ENCODE results near the gene TMED5.
"Not testable (repeated sequence)": the region's sequence is repeated elsewhere in the genome, so short reads cannot be mapped to it uniquely, and the experiment has no call there.

The TMED5 gene

GRCh38 chr1:93165895-93166294 is 14.3 kb downstream of the TMED5 start:
- not testable (repeated sequence) for H3K4me1 ChIP-seq (ENCODE audit: control insufficient read depth, insufficient read depth, low read length); H3K27me3 ChIP-seq (ENCODE audit: control insufficient read depth, insufficient read depth, low read length); H3K36me3 ChIP-seq (ENCODE audit: control insufficient read depth, insufficient read depth, low read length); H3K9me3 ChIP-seq (ENCODE audit: control insufficient read depth, low read length); H3K4me3 ChIP-seq (ENCODE audit: low read length); H3K9ac ChIP-seq (ENCODE audit: low read length)

DNA sequence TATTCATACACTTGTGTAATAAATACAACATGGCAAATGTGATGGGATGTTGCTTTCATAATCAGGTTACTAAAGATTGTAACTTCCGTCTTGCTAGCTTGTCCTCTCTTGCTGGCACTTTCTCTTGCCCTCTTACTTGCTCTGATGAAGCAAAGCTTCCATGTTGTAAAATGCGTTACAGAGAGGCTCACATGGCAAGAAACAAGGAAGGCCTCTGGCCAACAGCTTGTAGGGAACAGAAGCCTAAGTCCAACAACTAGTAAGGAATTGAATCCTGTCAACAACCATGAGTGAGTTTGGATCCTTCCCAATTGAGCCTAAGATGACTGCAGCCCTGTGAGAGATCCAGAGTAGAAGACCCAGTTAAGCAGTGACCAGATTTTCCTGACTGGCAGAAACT is 15.4 kb downstream of the TMED5 start:
- Histone ChIP-seq H3K4me1 (ENCODE audit: control insufficient read depth, insufficient read depth, low read length) (no peaks in the 10 kb centered on the region), H3K27me3 (ENCODE audit: control insufficient read depth, insufficient read depth, low read length) (no peaks in the 10 kb centered on the region), H3K9ac (ENCODE audit: low read length) (no peak overlapping the region), H3K9me3 (ENCODE audit: control insufficient read depth, low read length) (no peaks in the 10 kb centered on the region), H3K4me3 (ENCODE audit: low read length) (no peak overlapping the region), H3K36me3 (ENCODE audit: control insufficient read depth, insufficient read depth, low read length) (no peaks in the 10 kb centered on the region)

DNA sequence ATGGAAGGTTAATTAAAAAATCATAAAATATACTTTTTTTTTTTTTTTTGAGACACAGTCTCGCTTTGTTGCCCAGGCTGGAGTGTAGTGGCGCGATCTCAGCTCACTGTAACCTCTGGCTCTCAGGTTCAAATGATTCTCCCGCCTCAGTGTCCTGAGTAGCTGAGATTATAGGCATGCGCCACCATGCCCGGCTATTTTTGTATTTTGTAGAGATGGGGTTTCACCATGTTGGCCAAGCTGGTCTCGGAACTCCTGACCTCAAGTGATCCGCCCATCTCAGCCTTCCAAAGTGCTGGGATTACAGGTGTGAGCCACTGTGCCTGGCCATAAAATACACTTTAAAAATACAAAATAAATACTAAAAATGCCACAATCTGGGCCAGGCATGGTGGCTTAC is 16.9 kb downstream of the TMED5 start:
- not testable (repeated sequence) for H3K4me3 ChIP-seq (ENCODE audit: low read length); H3K4me1 ChIP-seq (ENCODE audit: control insufficient read depth, insufficient read depth, low read length); H3K27me3 ChIP-seq (ENCODE audit: control insufficient read depth, insufficient read depth, low read length); H3K9me3 ChIP-seq (ENCODE audit: control insufficient read depth, low read length); H3K36me3 ChIP-seq (ENCODE audit: control insufficient read depth, insufficient read depth, low read length); H3K9ac ChIP-seq (ENCODE audit: low read length)

DNA sequence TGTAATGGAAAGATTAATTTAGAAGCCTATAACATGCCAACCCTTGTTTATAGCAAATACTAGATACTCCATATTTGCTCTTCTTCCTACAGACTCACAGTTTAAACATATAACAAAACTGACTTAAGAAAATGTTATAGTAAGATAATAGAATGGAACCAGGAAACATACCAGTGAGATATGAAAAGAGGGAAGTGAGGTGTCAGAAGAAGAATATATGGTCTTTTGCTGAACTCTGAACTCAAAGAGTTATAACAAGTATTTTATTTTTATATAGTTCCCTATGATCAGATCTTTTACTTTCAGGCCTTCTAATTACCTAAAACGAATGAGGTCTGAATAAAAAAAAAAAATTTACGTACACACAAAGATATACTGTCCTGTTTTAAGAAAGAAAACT is 20.9 kb downstream of the TMED5 start:
- Histone ChIP-seq H3K27me3 (ENCODE audit: control insufficient read depth, insufficient read depth, low read length) (no peaks in the 10 kb centered on the region), H3K4me3 (ENCODE audit: low read length) (no peak overlapping the region), H3K9ac (ENCODE audit: low read length) (no peak overlapping the region), H3K4me1 (ENCODE audit: control insufficient read depth, insufficient read depth, low read length) (no peaks in the 10 kb centered on the region), H3K9me3 (ENCODE audit: control insufficient read depth, low read length) (no peaks in the 10 kb centered on the region), H3K36me3 (ENCODE audit: control insufficient read depth, insufficient read depth, low read length) (peaks cover 3% of the 10 kb centered on the region)

GRCh38 chr1:93155335-93155734 is 24.9 kb downstream of the TMED5 start:
- no peak overlapping the region for H3K4me3 ChIP-seq (ENCODE audit: low read length)
- H3K4me1 ChIP-seq (ENCODE audit: control insufficient read depth, insufficient read depth, low read length) = no peaks in the 10 kb centered on the region
- H3K9me3 ChIP-seq (ENCODE audit: control insufficient read depth, low read length) = no peaks in the 10 kb centered on the region
- no peaks in the 10 kb centered on the region for H3K27me3 ChIP-seq (ENCODE audit: control insufficient read depth, insufficient read depth, low read length)
- peaks cover 3% of the 10 kb centered on the region for H3K36me3 ChIP-seq (ENCODE audit: control insufficient read depth, insufficient read depth, low read length)
- no peak overlapping the region for H3K9ac ChIP-seq (ENCODE audit: low read length)

DNA sequence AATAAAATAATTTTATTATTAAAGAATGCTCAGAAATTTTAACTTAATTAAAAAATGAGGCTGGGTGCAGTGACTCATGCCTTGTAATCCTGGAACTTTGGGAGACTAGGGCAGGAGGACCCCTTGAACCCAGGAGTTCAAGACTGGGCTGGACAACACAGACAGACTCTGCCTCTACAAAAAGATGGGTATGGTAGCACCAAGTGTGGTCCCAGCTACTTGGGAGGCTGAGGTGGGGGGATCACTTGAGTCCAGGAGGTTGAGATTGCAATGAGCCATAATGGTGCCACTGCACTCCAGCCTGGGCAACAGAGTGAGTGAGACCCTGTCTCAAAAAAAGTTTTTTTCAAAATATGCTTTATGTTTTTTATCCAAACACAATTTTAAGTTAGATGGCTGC is 25.3 kb downstream of the TMED5 start:
- Histone ChIP-seq H3K4me3 (ENCODE audit: low read length) (no peak overlapping the region), H3K27me3 (ENCODE audit: control insufficient read depth, insufficient read depth, low read length) (no peaks in the 10 kb centered on the region), H3K36me3 (ENCODE audit: control insufficient read depth, insufficient read depth, low read length) (peaks cover 3% of the 10 kb centered on the region)

DNA sequence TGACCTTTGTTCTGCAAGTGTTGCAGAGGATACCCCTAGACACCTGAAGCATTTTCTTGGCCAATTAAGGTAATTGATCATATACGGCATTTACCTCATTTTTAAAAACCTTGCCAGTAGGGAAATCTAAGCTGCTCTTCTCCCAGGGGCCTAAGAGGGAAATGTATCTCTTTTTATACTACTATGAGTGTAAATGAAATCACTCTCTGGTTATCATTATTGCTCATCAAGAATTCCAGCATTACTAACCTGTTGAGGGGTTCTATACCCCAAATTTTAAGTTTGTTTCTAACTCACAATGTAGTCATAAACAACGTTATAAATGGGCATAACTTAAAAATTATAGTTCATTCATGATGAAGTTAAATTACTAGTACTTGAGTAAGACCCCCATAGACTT is 27.4 kb downstream of the TMED5 start:
- no peak overlapping the region for H3K9ac ChIP-seq (ENCODE audit: low read length)
- H3K4me1 ChIP-seq (ENCODE audit: control insufficient read depth, insufficient read depth, low read length) = no peaks in the 10 kb centered on the region
- no peaks in the 10 kb centered on the region for H3K27me3 ChIP-seq (ENCODE audit: control insufficient read depth, insufficient read depth, low read length)
- H3K36me3 ChIP-seq (ENCODE audit: control insufficient read depth, insufficient read depth, low read length) = peaks cover 3% of the 10 kb centered on the region
- no peaks in the 10 kb centered on the region for H3K9me3 ChIP-seq (ENCODE audit: control insufficient read depth, low read length)
- H3K4me3 ChIP-seq (ENCODE audit: low read length) = no peak overlapping the region

More for the DNA sequence above, 25.3 kb downstream of the TMED5 start:
- Histone ChIP-seq H3K9me3 (ENCODE audit: control insufficient read depth, low read length) (no peaks in the 10 kb centered on the region), H3K9ac (ENCODE audit: low read length) (no peak overlapping the region), H3K4me1 (ENCODE audit: control insufficient read depth, insufficient read depth, low read length) (no peaks in the 10 kb centered on the region)

DNA sequence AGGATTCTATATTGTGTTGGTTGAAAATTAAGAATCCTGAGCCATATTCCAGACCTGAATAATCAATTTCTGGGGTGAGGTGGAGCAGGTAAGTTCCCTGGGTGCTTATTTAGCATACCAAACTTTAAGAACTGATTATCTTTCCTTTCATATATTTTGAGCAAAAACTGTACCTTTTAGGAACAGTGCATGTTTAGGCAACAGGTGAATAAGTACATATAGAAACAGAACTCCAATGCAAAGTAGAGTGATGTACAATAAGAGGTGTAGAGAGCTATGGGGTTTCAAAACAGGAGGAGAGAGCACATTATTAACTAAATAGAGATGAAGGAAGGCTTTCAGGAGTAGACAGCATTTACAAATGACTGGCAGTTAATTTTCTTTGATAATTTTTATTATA is 28.7 kb downstream of the TMED5 start:
- no peak overlapping the region for H3K9ac ChIP-seq (ENCODE audit: low read length)
- no peaks in the 10 kb centered on the region for H3K27me3 ChIP-seq (ENCODE audit: control insufficient read depth, insufficient read depth, low read length)
- H3K36me3 ChIP-seq (ENCODE audit: control insufficient read depth, insufficient read depth, low read length) = peaks cover 3% of the 10 kb centered on the region
- H3K4me3 ChIP-seq (ENCODE audit: low read length) = no peak overlapping the region
- H3K4me1 ChIP-seq (ENCODE audit: control insufficient read depth, insufficient read depth, low read length) = no peaks in the 10 kb centered on the region
- H3K9me3 ChIP-seq (ENCODE audit: control insufficient read depth, low read length) = no peaks in the 10 kb centered on the region

- H3K27me3 ChIP-seq (ENCODE audit: control insufficient read depth, insufficient read depth, low read length) = no peaks in the 10 kb centered on the region
- no peaks in the 10 kb centered on the region for H3K9me3 ChIP-seq (ENCODE audit: control insufficient read depth, low read length)
- peaks cover 3% of the 10 kb centered on the region for H3K36me3 ChIP-seq (ENCODE audit: control insufficient read depth, insufficient read depth, low read length)
- no peak overlapping the region for H3K9ac ChIP-seq (ENCODE audit: low read length)
- no peaks in the 10 kb centered on the region for H3K4me1 ChIP-seq (ENCODE audit: control insufficient read depth, insufficient read depth, low read length)
- H3K4me3 ChIP-seq (ENCODE audit: low read length) = no peak overlapping the region
These were observed 29.5 kb downstream of the TMED5 start for GRCh38 chr1:93150729-93151128.

GRCh38 chr1:93148001-93148400 is 32.2 kb downstream of the TMED5 start:
- H3K4me3 ChIP-seq (ENCODE audit: low read length) = no peak overlapping the region
- no peaks in the 10 kb centered on the region for H3K27me3 ChIP-seq (ENCODE audit: control insufficient read depth, insufficient read depth, low read length)
- H3K36me3 ChIP-seq (ENCODE audit: control insufficient read depth, insufficient read depth, low read length) = no peaks in the 10 kb centered on the region
- no peaks in the 10 kb centered on the region for H3K9me3 ChIP-seq (ENCODE audit: control insufficient read depth, low read length)
- H3K9ac ChIP-seq (ENCODE audit: low read length) = no peak overlapping the region
- no peaks in the 10 kb centered on the region for H3K4me1 ChIP-seq (ENCODE audit: control insufficient read depth, insufficient read depth, low read length)

GRCh38 chr1:93143769-93144168 is 36.4 kb downstream of the TMED5 start:
- no peak overlapping the region for H3K4me3 ChIP-seq (ENCODE audit: low read length)

GRCh38 chr1:93143136-93143535 is 37.1 kb downstream of the TMED5 start:
- H3K9ac ChIP-seq (ENCODE audit: low read length) = no peak overlapping the region
- no peaks in the 10 kb centered on the region for H3K36me3 ChIP-seq (ENCODE audit: control insufficient read depth, insufficient read depth, low read length)
- H3K27me3 ChIP-seq (ENCODE audit: control insufficient read depth, insufficient read depth, low read length) = no peaks in the 10 kb centered on the region
- H3K4me3 ChIP-seq (ENCODE audit: low read length) = no peak overlapping the region
- no peaks in the 10 kb centered on the region for H3K9me3 ChIP-seq (ENCODE audit: control insufficient read depth, low read length)
- H3K4me1 ChIP-seq (ENCODE audit: control insufficient read depth, insufficient read depth, low read length) = no peaks in the 10 kb centered on the region

More at GRCh38 chr1:93143769-93144168, 36.4 kb downstream of the TMED5 start:
- Histone ChIP-seq H3K9me3 (ENCODE audit: control insufficient read depth, low read length) (no peaks in the 10 kb centered on the region), H3K9ac (ENCODE audit: low read length) (no peak overlapping the region), H3K27me3 (ENCODE audit: control insufficient read depth, insufficient read depth, low read length) (no peaks in the 10 kb centered on the region), H3K36me3 (ENCODE audit: control insufficient read depth, insufficient read depth, low read length) (no peaks in the 10 kb centered on the region), H3K4me1 (ENCODE audit: control insufficient read depth, insufficient read depth, low read length) (no peaks in the 10 kb centered on the region)

- no peak overlapping the region for H3K9ac ChIP-seq (ENCODE audit: low read length)
- H3K4me1 ChIP-seq (ENCODE audit: control insufficient read depth, insufficient read depth, low read length) = no peaks in the 10 kb centered on the region
- H3K4me3 ChIP-seq (ENCODE audit: low read length) = no peak overlapping the region
- no peaks in the 10 kb centered on the region for H3K27me3 ChIP-seq (ENCODE audit: control insufficient read depth, insufficient read depth, low read length)
- no peaks in the 10 kb centered on the region for H3K36me3 ChIP-seq (ENCODE audit: control insufficient read depth, insufficient read depth, low read length)
- H3K9me3 ChIP-seq (ENCODE audit: control insufficient read depth, low read length) = no peaks in the 10 kb centered on the region
These were observed 38.1 kb downstream of the TMED5 start for GRCh38 chr1:93142161-93142560.
